Measurements from ENCODE around the gene GOLGA6C. TPM values are rescaled to one million over a fixed set of nuclear protein-coding genes. Genes with fewer than 3 reads are reported as not detected.

The GOLGA6C gene
- total RNA-seq, 2 donors from 2014 or later, result not detected

GRCh38 chr15:75230551-75231371 lies 27.4 kb upstream of the GOLGA6C start:
- 74 to 84% methylated on average over 6 to 15 of the region's 16 CpGs for WGBS, 2 experiments (ENCODE audit: insufficient coverage in 1 of 2, insufficient read length in 1 of 2)
- Mint-ChIP-seq H3K4me1 (no peaks in the 10 kb centered on the region), H3K27me3 (ENCODE audit: insufficient read depth) (peaks cover 19% of the 10 kb centered on the region), H3K27ac (no peak overlapping the region), H3K4me3 (no peak overlapping the region), H3K36me3 (ENCODE audit: low read depth) (no peaks in the 10 kb centered on the region), H3K9me3 (no peaks in the 10 kb centered on the region)
- Histone ChIP-seq H3K9ac (ENCODE audit: extremely low read depth, low read length, poor library complexity, severe bottlenecking) (no peak overlapping the region), H3K27me3 (ENCODE audit: control insufficient read depth, insufficient read depth, low read length, poor library complexity, severe bottlenecking) (no peaks in the 10 kb centered on the region), H3K9me3 (ENCODE audit: control insufficient read depth, low read length) (no peaks in the 10 kb centered on the region), H3K4me3 (ENCODE audit: low read length) (no peak overlapping the region), H3K4me1 (ENCODE audit: control insufficient read depth, insufficient read depth, low read length) (no peaks in the 10 kb centered on the region), H3K27ac (ENCODE audit: low read depth, low read length) (no peak overlapping the region), H3K36me3 (ENCODE audit: control insufficient read depth, insufficient read depth, low read length) (no peaks in the 10 kb centered on the region)
- TF ChIP-seq CTCF (conservative IDR thresholded peaks at IDR 0.05), result no peak
- DNase-seq, result peak; percentile 68

DNA sequence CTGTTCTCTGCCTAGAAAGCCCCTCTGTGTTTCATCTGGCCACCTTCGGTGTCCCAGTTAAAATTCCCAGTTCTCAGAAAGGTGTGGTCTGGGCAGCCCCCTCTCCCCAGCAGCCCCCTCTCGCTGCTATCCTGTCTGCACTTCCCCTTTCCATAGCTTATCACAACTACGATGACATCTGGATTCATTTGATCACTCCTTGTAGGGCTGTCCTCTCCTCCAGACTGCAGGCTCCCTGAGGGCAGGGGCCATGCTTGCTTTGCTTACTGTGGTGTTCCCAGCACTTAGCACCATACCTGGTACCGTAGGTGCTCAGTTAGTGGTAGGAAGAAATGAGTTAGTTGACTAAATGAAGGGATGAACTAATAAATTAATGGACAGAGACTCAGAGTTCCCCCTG lies 26.3 kb upstream of the GOLGA6C start:
- Histone ChIP-seq H3K27me3 (ENCODE audit: control insufficient read depth, insufficient read depth, low read length, poor library complexity, severe bottlenecking) (no peaks in the 10 kb centered on the region), H3K9ac (ENCODE audit: extremely low read depth, low read length, poor library complexity, severe bottlenecking) (no peak overlapping the region), H3K4me1 (ENCODE audit: control insufficient read depth, insufficient read depth, low read length) (no peaks in the 10 kb centered on the region), H3K27ac (ENCODE audit: low read depth, low read length) (no peak overlapping the region), H3K9me3 (ENCODE audit: control insufficient read depth, low read length) (no peaks in the 10 kb centered on the region), H3K36me3 (ENCODE audit: control insufficient read depth, insufficient read depth, low read length) (no peaks in the 10 kb centered on the region), H3K4me3 (ENCODE audit: low read length) (no peak overlapping the region)
- Mint-ChIP-seq H3K27me3 (ENCODE audit: insufficient read depth) (peaks cover 19% of the 10 kb centered on the region), H3K9me3 (no peaks in the 10 kb centered on the region), H3K27ac (no peak overlapping the region), H3K4me3 (no peak overlapping the region), H3K36me3 (ENCODE audit: low read depth) (no peaks in the 10 kb centered on the region), H3K4me1 (no peaks in the 10 kb centered on the region)
- WGBS, 2 experiments (ENCODE audit: insufficient coverage in 1 of 2, insufficient read length in 1 of 2), result 89 to 94% methylated on average over 4 of the region's 4 CpGs
- no peak for TF ChIP-seq CTCF (conservative IDR thresholded peaks at IDR 0.05)
- no peak for DNase-seq

DNA sequence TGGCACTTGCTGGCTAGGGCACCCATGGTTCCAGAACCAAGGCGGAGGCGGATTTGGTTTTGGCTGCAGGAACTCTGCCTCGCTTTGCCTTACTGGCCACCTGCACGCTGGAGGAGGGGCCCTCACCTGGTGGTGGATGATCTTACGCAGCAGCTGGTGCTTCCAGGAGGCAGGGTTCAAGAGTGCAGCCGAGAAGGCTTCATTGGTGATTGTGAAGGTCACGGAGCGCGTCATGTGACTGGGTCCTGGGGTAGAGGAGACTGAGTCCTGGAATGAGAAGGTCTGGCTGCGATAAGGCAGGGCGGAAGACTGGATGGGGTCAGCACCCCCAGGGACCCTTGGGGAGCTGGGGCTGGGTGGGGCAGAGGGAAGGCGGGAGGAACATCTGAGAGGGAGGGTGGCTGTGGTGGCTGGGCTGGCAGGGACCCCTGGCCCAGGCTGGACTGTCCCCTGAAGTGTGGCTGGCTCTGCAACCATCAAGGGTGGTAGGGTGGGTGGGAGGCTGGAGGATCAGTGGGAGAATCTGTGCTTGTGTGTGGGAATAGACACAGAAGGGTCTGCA lies 25.8 kb upstream of the GOLGA6C start:
- H3K9ac ChIP-seq (ENCODE audit: extremely low read depth, low read length, poor library complexity, severe bottlenecking), result no peak overlapping the region
- 92 to 93% methylated on average over 5 to 12 of the region's 12 CpGs for WGBS, 2 experiments (ENCODE audit: insufficient coverage in 1 of 2, insufficient read length in 1 of 2)
- TF ChIP-seq CTCF (conservative IDR thresholded peaks at IDR 0.05), result no peak
- no peaks in the 10 kb centered on the region for H3K9me3 ChIP-seq (ENCODE audit: control insufficient read depth, low read length)
- no peaks in the 10 kb centered on the region for H3K36me3 ChIP-seq (ENCODE audit: control insufficient read depth, insufficient read depth, low read length)
- H3K27me3 ChIP-seq (ENCODE audit: control insufficient read depth, insufficient read depth, low read length, poor library complexity, severe bottlenecking), result no peaks in the 10 kb centered on the region
- no peak overlapping the region for H3K4me3 Mint-ChIP-seq
- no peaks in the 10 kb centered on the region for H3K9me3 Mint-ChIP-seq
- H3K27ac Mint-ChIP-seq, result no peak overlapping the region
- no peaks in the 10 kb centered on the region for H3K4me1 Mint-ChIP-seq
- no peak for DNase-seq
- peaks cover 17% of the 10 kb centered on the region for H3K27me3 Mint-ChIP-seq (ENCODE audit: insufficient read depth)
- H3K4me1 ChIP-seq (ENCODE audit: control insufficient read depth, insufficient read depth, low read length), result no peaks in the 10 kb centered on the region
- H3K4me3 ChIP-seq (ENCODE audit: low read length), result no peak overlapping the region
- no peak overlapping the region for H3K27ac ChIP-seq (ENCODE audit: low read depth, low read length)
- H3K36me3 Mint-ChIP-seq (ENCODE audit: low read depth), result no peaks in the 10 kb centered on the region

Data from endodermal cell (in vitro differentiated cells).